Hematopoietic multipotent progenitor cell treated with erythropoietin and hydrocortisone succinate and interleukin-3 and kit ligand, for 4 days (in vitro differentiated cells): ENCODE results near the gene RND3.

Experiments used
- DNase-seq: peaks from one replicate; pipeline ENCODE4 v3.0.0-alpha.2; 2015

The RND3 gene

DNA sequence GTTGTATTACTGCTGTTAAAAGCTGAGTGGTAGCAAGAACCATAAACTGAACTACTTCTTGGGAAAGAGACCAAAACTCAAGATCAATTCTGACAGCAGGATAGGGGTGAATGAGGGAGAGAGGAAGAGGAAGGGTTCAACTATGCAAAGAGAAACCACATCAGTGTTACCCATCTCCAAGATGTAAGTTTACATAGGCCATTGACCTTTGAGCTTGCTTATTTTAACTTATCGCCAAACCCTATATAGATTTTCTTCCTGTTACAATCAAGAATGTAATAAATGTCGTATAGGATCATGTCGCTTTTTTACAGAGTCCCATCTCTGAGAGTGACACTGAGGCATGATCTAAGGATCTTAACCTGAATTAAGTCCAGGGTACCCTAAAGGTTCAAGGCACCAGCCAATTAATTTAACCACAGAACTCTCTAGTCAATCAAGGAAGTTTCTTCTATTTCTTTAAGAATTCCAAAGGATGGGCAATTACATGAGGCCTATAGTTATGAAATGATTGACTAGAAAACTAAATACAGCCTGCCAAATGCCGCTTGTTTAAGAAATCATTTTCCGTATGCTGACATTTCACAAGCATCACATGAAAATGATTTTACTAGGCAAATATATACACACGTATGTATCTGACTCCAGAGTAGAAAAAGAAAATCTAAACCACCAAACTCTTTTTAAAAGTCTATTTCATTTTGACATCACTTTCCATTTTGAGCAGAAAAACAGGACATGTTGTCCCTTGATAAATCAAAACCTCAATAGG is 11.8 kb downstream of the RND3 start:
- DNase-seq = no peak

DNA sequence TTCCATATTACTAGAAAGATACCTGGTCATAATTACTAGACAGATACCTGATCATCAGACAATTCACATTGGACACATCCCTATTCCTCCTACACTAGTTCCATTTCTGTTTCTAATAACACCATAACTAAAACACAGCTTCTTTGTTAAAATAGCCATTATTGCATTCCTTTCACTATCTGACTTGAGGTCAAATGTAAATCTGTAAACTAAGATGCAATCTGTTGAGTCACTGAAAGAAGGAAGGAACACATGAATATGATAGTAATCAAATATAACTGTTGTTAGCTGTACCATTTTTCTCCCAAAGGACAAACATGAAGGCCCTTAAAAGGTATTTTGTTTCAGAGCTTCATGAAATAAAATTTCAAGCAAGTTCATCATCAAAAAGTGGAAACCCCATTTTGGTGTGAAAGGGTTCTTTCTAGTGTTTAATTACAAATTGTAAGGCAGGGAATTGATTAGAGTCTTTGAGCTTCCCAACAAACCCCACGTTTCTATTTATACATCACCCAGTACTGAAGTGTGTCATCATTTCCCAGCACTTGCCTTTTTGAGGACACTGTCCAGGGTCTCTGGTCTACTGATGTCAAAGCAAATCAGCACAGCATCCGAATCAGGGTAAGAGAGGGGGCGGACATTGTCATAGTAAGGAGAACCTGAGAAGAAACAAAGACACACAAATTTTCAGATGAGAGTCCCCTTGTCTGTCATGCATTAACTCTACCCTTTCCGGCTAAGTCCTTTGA is 13.0 kb downstream of the RND3 start:
- DNase-seq = no peak

- no peak for DNase-seq
Observed at GRCh38 chr2:150473767-150474166, 13.7 kb downstream of the RND3 start.

DNA sequence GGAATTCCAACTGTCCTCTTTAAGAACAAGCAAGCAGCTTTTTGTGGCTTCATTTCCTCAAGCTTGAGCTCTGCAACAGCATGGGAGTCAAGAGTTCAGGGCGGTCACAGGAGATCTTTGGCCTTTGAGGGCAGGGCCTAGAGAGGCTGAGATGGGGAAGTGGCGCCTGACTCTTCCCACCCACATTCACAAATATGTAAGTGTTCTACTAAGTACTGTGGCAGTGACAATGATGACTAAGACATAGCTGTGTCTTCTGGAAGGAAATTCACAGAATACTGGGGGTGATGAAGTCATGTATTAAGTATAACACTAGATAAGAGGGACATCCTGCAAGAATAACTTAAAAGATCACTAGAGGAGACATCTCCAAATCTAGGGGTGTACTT is 15.0 kb downstream of the RND3 start:
- no peak for DNase-seq

- no peak for DNase-seq
Observed at GRCh38 chr2:150471813-150472510, 15.5 kb downstream of the RND3 start.

- no peak for DNase-seq
Observed at GRCh38 chr2:150470435-150470834, 17.0 kb downstream of the RND3 start.

DNA sequence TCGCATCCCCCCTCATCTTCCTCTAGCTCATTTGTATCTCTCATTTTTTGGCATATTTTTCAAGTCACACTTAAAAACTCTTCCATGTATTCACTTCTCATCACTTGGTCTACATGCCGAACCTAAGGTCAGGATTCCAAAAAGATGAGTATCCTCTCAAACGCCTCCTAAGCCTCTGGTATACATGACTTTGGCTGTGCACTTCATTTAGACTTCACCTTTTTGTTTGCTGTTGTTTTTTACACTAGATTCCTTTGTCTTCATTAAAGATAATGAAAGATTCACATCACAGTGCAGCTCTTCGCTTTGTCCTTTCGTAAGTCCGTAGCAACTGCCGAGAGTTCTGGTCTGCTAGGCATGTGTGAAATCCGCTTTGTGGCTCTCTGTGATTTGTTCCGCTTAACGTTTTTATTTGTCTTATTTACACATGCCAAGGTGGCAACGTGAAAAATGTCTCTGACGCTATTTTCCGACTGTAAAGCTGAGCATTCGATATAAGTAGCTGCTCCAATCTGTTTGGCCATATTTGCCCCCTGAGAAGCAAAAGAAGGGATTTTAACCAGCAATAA is 17.7 kb downstream of the RND3 start:
- DNase-seq = no peak

GRCh38 chr2:150468350-150468960 is 19.0 kb downstream of the RND3 start:
- DNase-seq = no peak

- DNase-seq = no peak
Observed at GRCh38 chr2:150467621-150467963, 19.9 kb downstream of the RND3 start.

DNA sequence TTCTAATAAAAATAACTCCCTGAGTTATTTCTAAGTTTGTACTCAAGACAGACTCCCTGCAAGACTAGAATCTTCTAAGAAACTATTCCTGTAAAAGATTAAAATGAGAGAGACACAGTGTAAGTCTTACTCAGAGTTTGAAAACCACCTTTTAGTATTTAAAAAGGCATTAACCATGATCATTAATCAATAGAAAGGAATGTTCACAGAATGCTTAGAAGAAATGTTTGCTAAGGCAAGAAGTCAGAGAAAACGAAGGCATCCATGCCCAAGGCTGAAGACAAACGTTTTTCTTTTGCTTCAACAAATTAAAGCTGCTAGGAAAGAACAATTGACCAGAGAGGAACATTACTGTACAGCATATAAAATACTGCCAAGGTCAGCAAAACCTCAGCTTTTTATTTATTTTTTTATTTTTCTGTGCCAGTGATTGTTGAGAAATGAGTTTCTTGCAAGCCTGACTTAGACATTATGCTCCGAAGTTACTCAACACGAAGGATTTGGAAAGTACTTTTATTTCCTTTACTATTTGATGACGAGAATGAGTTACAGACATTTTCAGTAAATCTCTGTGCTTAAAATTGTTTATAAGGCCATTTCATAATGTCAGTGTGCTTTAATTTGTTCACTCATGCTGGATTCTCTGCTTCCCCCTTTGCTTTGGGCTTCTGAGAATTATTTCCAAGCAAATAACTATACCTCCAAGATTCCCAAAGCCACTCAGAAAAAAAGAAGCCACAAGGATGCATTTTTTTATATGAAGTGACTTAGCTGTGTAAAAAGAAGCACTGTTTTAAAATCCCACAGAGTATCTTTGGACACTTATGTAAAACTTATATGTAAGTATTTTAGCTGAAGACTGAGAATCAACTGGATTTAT is 20.5 kb downstream of the RND3 start:
- no peak for DNase-seq

DNA sequence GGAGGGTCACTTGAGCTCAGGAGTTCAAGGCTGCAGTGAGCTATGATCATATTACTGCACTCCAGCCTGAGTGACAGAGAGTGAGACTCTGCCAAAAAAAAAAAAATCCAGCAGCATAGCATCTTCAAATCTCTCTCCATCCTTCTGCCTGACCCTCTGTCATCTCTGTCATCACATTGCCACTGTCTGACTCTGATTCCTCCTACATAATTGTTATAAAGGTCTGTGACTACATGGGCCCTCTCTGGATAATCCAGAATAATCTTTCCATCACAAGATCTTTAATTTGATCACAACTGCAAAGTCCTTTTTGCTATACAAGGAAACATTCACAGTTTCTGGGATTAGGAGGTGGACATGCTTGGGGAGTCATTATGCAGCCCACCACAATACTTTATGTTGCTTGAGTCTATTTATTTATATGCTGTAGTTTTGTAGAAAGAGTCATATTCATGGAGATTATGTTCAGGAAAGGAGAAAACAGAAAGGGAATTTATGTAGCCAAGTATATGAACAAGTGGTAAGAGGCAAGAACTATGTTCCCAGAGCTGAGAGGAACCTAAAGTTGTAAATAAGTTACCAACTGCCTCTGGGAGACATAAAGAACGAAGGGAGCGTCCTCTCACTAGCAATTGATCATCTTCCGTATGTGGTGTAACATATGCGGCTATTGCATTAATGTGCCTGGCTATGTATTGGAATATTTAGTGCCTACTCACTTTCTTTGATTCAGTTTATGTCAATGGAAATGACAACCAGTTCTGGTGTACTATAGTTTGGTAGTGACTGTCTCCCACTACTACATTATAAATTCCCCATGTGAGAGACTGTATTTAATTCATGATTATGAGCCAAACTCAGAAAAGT is 21.5 kb downstream of the RND3 start:
- DNase-seq = no peak

GRCh38 chr2:150464986-150465385 is 22.5 kb downstream of the RND3 start:
- DNase-seq = no peak

DNA sequence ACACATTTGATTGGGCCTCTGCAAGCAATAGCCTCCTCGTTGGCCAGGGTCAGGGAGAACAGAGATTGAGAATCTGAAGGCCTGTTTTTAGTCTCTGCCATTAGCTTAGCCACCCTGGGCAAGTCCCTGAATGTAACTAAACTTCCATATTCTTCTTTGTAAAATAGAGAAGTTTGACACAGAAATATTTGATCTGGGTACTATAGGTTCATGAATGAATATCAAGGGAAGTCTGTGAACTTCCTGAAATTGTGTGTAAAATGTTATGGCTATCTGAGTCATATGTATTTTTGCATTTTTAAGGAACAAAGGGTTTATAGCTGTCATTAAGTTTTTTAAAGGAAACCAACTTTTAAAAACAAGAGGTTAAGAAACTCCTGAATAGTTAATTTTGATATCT is 23.2 kb downstream of the RND3 start:
- DNase-seq = no peak

DNA sequence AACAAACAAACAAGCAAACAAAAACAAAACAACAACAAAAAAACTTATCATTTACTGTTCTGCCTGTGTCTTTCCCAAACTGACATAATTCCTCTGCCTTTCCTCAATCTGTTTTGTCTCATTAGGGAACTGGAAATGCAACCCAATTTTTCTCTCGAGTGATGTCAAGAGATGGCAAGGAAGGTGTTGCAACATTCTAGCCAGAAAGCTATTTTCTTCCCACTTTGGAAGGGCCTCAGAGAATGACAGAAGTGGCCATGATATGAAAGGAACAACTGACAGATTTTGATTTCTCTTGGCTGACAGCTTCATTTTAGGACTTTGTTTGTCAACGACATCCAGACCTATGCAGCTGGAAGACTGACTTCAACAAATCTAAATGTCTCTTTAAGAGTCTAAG is 24.7 kb downstream of the RND3 start:
- no peak for DNase-seq

- peak; percentile 4 for DNase-seq
Observed at GRCh38 chr2:150459281-150459680, 28.2 kb downstream of the RND3 start.

GRCh38 chr2:150450765-150451164 is 36.7 kb downstream of the RND3 start:
- DNase-seq = no peak

DNA sequence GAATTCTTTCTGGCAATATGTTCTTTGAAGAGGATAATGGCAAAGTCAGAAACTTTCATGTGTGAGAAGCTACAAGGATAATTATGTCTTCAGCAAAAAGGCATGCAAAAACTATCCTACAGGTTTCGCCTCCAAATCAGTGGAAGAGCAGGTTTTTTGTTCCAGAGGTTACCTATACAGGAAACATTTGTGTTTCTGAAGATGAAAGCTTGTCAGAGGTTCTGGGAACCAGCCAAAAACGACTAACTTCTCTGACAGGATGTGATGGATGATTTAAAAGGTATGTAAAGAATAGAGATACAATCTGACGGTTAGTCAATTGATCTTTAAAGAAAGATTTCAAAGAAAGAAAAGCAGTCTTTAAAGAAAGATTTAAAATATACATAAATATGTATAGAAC is 37.6 kb downstream of the RND3 start:
- no peak for DNase-seq

DNA sequence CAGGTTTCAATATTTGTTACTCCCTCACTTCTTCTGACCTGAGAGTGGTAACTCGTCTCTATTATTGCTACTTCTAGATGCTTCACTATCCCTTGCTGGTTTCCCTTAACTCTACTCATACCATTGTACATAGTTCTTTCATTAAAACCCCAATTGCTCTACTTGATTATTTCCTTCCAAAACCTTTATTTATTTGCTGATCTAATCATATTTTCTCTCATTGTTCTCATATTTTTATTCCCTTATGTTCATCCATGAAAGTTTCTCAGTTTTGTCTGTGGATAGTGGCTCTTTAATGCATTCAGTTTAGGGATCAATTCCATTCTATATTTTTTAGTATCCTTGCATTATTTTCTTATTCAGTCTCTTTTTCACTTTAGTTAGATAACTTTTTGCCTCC is 42.1 kb downstream of the RND3 start:
- no peak for DNase-seq

- DNase-seq = no peak
Observed at GRCh38 chr2:150442484-150442883, 45.0 kb downstream of the RND3 start.

- DNase-seq = no peak
Observed at GRCh38 chr2:150441784-150442183, 45.7 kb downstream of the RND3 start.

- DNase-seq = no peak
Observed at GRCh38 chr2:150441226-150441625, 46.2 kb downstream of the RND3 start.
